H9 (cell line): ENCODE results near the gene NBEAL2. TPM values are rescaled to one million over a fixed set of nuclear protein-coding genes. Genes with fewer than 3 reads are reported as not detected.

Source experiments
- DNase-seq: peaks from one replicate; pipeline ENCODE4 v3.0.0-alpha.2; 2017
- H2AFZ ChIP-seq: one replicate; pipeline ENCODE4 v1.6.1; 2013; ENCODE audit warnings: mild to moderate bottlenecking, low read length, control low read depth, moderate library complexity
- H2AK5ac ChIP-seq: 2 replicates; pipeline ENCODE4 v1.6.1; 2013; ENCODE audit warnings: low read length, control low read depth, mixed read lengths; ENCODE audit not compliant: insufficient read length
- H2BK120ac ChIP-seq: one replicate; pipeline ENCODE4 v1.6.1; 2013; ENCODE audit warnings: low read depth, mild to moderate bottlenecking, low read length, control low read depth, inconsistent platforms; ENCODE audit not compliant: poor library complexity, severe bottlenecking
- H2BK12ac ChIP-seq: 2 replicates; pipeline ENCODE4 v1.6.1; 2013; ENCODE audit warnings: low read length, control low read depth, mixed read lengths, low read depth; ENCODE audit not compliant: insufficient read length
- H2BK15ac ChIP-seq: 2 replicates; pipeline ENCODE4 v1.6.1; 2013; ENCODE audit warnings: low read depth, low read length, control low read depth
- H2BK20ac ChIP-seq: one replicate; pipeline ENCODE4 v1.6.1; 2013; ENCODE audit warnings: low read depth, mild to moderate bottlenecking, low read length, control low read depth, inconsistent platforms; ENCODE audit not compliant: poor library complexity, severe bottlenecking
- H2BK5ac ChIP-seq: 2 replicates; pipeline ENCODE4 v1.6.1; 2013; ENCODE audit warnings: low read length, control low read depth, mixed read lengths; ENCODE audit not compliant: insufficient read length
- H3K14ac ChIP-seq: 2 replicates; pipeline ENCODE4 v1.6.1; 2013; ENCODE audit warnings: low read length, control low read depth; ENCODE audit not compliant: insufficient read depth
- H3K18ac ChIP-seq: 2 replicates; pipeline ENCODE4 v1.6.1; 2013; ENCODE audit warnings: low read depth, mild to moderate bottlenecking, mixed read lengths, low read length, control low read depth; ENCODE audit not compliant: insufficient read length
- H3K23ac ChIP-seq: 2 replicates; pipeline ENCODE4 v1.6.1; 2013; ENCODE audit warnings: low read length, control low read depth, mixed read lengths, low read depth; ENCODE audit not compliant: insufficient read length
- H3K23me2 ChIP-seq: 2 replicates; pipeline ENCODE4 v1.6.1; 2013; ENCODE audit warnings: low read depth, mild to moderate bottlenecking, mixed read lengths, low read length, control low read depth; ENCODE audit not compliant: insufficient read length, poor library complexity, severe bottlenecking
- H3K27ac ChIP-seq: 2 replicates; pipeline ENCODE4 v1.5.1; 2013; ENCODE audit warnings: low read length, control low read depth, mixed read lengths, low read depth; ENCODE audit not compliant: insufficient read length
- H3K27me3 ChIP-seq: 2 replicates; pipeline ENCODE4 v1.6.1; 2013; ENCODE audit warnings: low read length, control low read depth, inconsistent platforms; ENCODE audit not compliant: insufficient read depth
- H3K4ac ChIP-seq: 2 replicates; pipeline ENCODE4 v1.6.1; 2013; ENCODE audit warnings: low read depth, mild to moderate bottlenecking, control low read depth, inconsistent platforms, low read length, moderate library complexity
- H3K4me1 ChIP-seq: 2 replicates; pipeline ENCODE4 v1.6.1; 2013; ENCODE audit warnings: low read length, control low read depth, inconsistent platforms; ENCODE audit not compliant: insufficient read depth
- H3K4me2 ChIP-seq: 2 replicates; pipeline ENCODE4 v1.6.1; 2013; ENCODE audit warnings: low read length, control low read depth, mixed read lengths; ENCODE audit not compliant: insufficient read length, insufficient read depth
- H3K56ac ChIP-seq: 2 replicates; pipeline ENCODE4 v1.6.1; 2013; ENCODE audit warnings: low read depth, mild to moderate bottlenecking, mixed read lengths, low read length, control low read depth; ENCODE audit not compliant: insufficient read length
- H3K79me1 ChIP-seq: 2 replicates; pipeline ENCODE4 v1.6.1; 2013; ENCODE audit warnings: low read depth, mild to moderate bottlenecking, moderate library complexity, low read length, control low read depth, inconsistent platforms; ENCODE audit not compliant: insufficient read depth, poor library complexity, severe bottlenecking
- H3K79me2 ChIP-seq: 2 replicates; pipeline ENCODE4 v1.6.1; 2013; ENCODE audit warnings: low read length, control low read depth, inconsistent platforms; ENCODE audit not compliant: insufficient read depth
- H3K9ac ChIP-seq: 2 replicates; pipeline ENCODE4 v1.6.1; 2013; ENCODE audit warnings: low read length, control low read depth, mixed read lengths; ENCODE audit not compliant: insufficient read length; ENCODE audit errors: extremely low read depth
- H3K9me3 ChIP-seq: one replicate; pipeline ENCODE4 v1.6.1; 2013; ENCODE audit warnings: low read depth, low read length, inconsistent platforms; ENCODE audit not compliant: control insufficient read depth
- H3T11ph ChIP-seq: one replicate; pipeline ENCODE4 v1.6.1; 2013; ENCODE audit warnings: mild to moderate bottlenecking, low read length, control low read depth, inconsistent platforms
- H4K20me1 ChIP-seq: one replicate; pipeline ENCODE4 v1.6.1; 2013; ENCODE audit not compliant: control insufficient read depth, insufficient read length, insufficient read depth
- H4K5ac ChIP-seq: 2 replicates; pipeline ENCODE4 v1.6.1; 2013; ENCODE audit warnings: low read depth, mild to moderate bottlenecking, mixed read lengths, low read length, control low read depth; ENCODE audit not compliant: insufficient read length
- H4K8ac ChIP-seq: replicated peaks from 2 replicates; pipeline ENCODE4 v1.6.1; 2013; ENCODE audit warnings: low read length, control low read depth, mixed read lengths, low read depth; ENCODE audit not compliant: insufficient read length
- H4K91ac ChIP-seq: 2 replicates; pipeline ENCODE4 v1.6.1; 2013; ENCODE audit warnings: low read depth, mild to moderate bottlenecking, moderate library complexity, mixed read lengths, low read length, control low read depth; ENCODE audit not compliant: insufficient read length
- H3K27ac Mint-ChIP-seq, 3 experiments: 2 replicates in 2 of 3; 3 replicates in 1 of 3; pipeline ENCODE4 v1.8.0; 2020 to 2021; ENCODE audit warnings: mixed read lengths in 3 of 3, mild to moderate bottlenecking in 1 of 3, moderate library complexity in 1 of 3
- H3K27me3 Mint-ChIP-seq: 2 replicates; pipeline ENCODE4 v1.8.0; 2021; ENCODE audit warnings: low read depth, mild to moderate bottlenecking, moderate library complexity, mixed read lengths
- H3K36me3 Mint-ChIP-seq, 3 experiments: 2 replicates in 2 of 3; 3 replicates in 1 of 3; pipeline ENCODE4 v1.8.0; 2020 to 2021; ENCODE audit warnings: low read depth in 3 of 3, mixed read lengths in 3 of 3; ENCODE audit not compliant: insufficient read depth in 1 of 3
- H3K4me1 Mint-ChIP-seq, 2 experiments: 2 replicates each; pipeline ENCODE4 v1.8.0; 2020; ENCODE audit warnings: mixed read lengths in 2 of 2
- H3K4me3 Mint-ChIP-seq, 2 experiments: 2 replicates in 1 of 2; 3 replicates in 1 of 2; pipeline ENCODE4 v1.8.0; 2020 to 2021; ENCODE audit warnings: mild to moderate bottlenecking in 2 of 2, mixed read lengths in 2 of 2, moderate library complexity in 1 of 2
- H3K9me3 Mint-ChIP-seq, 2 experiments: 2 replicates in 1 of 2; 3 replicates in 1 of 2; pipeline ENCODE4 v1.8.0; 2020; ENCODE audit warnings: mild to moderate bottlenecking in 2 of 2, mixed read lengths in 2 of 2, moderate library complexity in 1 of 2
- WGBS: extraction: QIAGEN DNeasy Blood & Tissue Kit; methylation state at CpG from one replicate; pipeline ENCODE4 v1.1.7; 2013; ENCODE audit warnings: missing lambda C conversion rate, low lambda C conversion rate, mixed read lengths; ENCODE audit not compliant: insufficient read length; ENCODE audit errors: extremely low coverage; 5-methylcytosine and 5-hydroxymethylcytosine counted together
- total RNA-seq: library from RNA; stranded (reverse); gene quantifications from 2 replicates; pipeline ENCODE4 v1.2.1, GENCODE V29; 2021
- TF ChIP-seq, protein P1 (sequence below): fragments of 200-600 bp; sonication (generic); conservative IDR thresholded peaks from 3 replicates; pipeline ENCODE4 v1.8.0; 2021; ENCODE audit warnings: antibody characterized with exemption, mild to moderate bottlenecking

Gene NBEAL2
- total RNA-seq, 1 experiment from 2014 or later, result 52.1 TPM

DNA sequence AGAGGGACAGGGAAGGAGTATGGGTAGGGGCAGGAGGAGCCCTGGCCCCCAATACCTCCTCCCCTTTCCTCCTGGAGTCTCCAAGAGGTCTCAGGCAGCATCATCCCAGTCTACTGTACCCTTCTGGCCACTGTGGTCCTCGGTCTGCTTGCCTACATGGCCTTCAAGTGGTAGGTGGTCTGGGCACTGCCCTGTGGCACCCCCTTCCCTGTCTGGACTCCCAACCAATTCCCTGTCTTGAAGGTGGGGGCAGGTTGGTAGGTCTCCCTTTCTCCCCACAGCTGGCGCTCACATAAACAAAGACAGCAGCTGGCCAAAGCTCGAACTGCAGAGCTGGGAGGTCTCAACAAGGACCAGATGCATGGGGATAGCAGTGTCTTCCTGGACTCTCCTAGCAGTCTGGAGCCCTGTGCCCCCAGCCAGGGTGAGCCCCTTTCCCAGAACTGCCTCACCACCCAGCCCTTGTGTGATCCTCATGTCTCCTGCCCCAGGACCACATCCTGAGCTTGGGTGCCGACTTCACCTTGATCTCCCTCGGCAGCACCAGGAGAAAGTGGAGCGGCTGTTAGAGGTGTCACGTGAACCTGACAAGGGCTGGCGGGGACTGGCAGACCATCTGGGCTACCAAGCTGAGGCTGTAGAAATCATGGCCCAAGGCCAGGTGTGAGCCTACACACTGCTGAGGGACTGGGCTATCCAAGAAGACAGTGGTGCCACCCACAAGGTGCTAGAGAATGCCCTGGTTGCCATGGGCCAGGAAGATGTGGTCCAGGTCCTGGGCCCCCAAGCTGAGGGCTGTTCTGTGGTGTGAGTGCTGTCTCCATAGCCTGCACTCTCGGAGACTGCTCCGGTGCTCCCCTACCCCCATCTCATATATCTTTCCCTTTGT lies 33.1 kb downstream of the NBEAL2 start:
- Histone ChIP-seq H3K4ac (no peak overlapping the region), H3T11ph (no peak overlapping the region), H3K4me1 (no peaks in the 10 kb centered on the region), H2BK5ac (no peak overlapping the region), H3K56ac (no peak overlapping the region), H2BK12ac (no peak overlapping the region), H3K23ac (no peak overlapping the region), H4K20me1 (no peaks in the 10 kb centered on the region), H3K27me3 (no peaks in the 10 kb centered on the region), H2AK5ac (no peak overlapping the region), H3K79me1 (no peaks in the 10 kb centered on the region), H4K91ac (no peak overlapping the region), H2AFZ (no peak overlapping the region), H4K8ac (no peak overlapping the region), H3K4me2 (no peak overlapping the region), H3K18ac (no peak overlapping the region), H3K9me3 (no peaks in the 10 kb centered on the region), H3K23me2 (peaks cover 4% of the 10 kb centered on the region), H3K27ac (no peak overlapping the region), H3K14ac (no peak overlapping the region), H3K79me2 (no peaks in the 10 kb centered on the region), H3K9ac (no peak overlapping the region), H2BK15ac (no peak overlapping the region), H4K5ac (no peak overlapping the region), H2BK20ac (no peak overlapping the region), H2BK120ac (no peak overlapping the region)
- TF ChIP-seq, protein P1, sequence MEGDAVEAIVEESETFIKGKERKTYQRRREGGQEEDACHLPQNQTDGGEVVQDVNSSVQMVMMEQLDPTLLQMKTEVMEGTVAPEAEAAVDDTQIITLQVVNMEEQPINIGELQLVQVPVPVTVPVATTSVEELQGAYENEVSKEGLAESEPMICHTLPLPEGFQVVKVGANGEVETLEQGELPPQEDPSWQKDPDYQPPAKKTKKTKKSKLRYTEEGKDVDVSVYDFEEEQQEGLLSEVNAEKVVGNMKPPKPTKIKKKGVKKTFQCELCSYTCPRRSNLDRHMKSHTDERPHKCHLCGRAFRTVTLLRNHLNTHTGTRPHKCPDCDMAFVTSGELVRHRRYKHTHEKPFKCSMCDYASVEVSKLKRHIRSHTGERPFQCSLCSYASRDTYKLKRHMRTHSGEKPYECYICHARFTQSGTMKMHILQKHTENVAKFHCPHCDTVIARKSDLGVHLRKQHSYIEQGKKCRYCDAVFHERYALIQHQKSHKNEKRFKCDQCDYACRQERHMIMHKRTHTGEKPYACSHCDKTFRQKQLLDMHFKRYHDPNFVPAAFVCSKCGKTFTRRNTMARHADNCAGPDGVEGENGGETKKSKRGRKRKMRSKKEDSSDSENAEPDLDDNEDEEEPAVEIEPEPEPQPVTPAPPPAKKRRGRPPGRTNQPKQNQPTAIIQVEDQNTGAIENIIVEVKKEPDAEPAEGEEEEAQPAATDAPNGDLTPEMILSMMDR, result no peak
- peaks cover 3 to 21% (median 18%) of the 10 kb centered on the region in 3 experiments; a peak in 6 of 7 replicates for H3K36me3 Mint-ChIP-seq
- WGBS, result no CpG with 5 or more reads among the region's 10 CpGs
- no peaks in the 10 kb centered on the region for H3K27me3 Mint-ChIP-seq
- no peaks in the 10 kb centered on the region for H3K9me3 Mint-ChIP-seq
- H3K4me1 Mint-ChIP-seq, result peaks cover 26 to 28% of the 10 kb centered on the region in 2 experiments
- H3K4me3 Mint-ChIP-seq, result no peak overlapping the region
- DNase-seq, result peak; percentile 28
- no peak overlapping the region for H3K27ac Mint-ChIP-seq
